T-helper 1 cell treated with Interleukin-12 subunit alpha and Interleukin-12 subunit beta and Interleukin-4 antibody, amounts not matched to agents 30 μg/mL and 1 μg/mL, for 36 hours (primary cell): ENCODE data around the gene DLGAP3.

Experiments used
- H3K27ac Mint-ChIP-seq: one replicate; pipeline ENCODE4 v1.8.0; 2021; ENCODE audit warnings: mild to moderate bottlenecking, mixed read lengths
- H3K27me3 Mint-ChIP-seq: one replicate; pipeline ENCODE4 v1.8.0; 2021; ENCODE audit warnings: low read depth, mixed read lengths
- H3K36me3 Mint-ChIP-seq: one replicate; pipeline ENCODE4 v1.8.0; 2021; ENCODE audit warnings: low read depth, mixed read lengths
- H3K4me1 Mint-ChIP-seq: one replicate; pipeline ENCODE4 v1.8.0; 2021; ENCODE audit warnings: low read depth, mixed read lengths
- H3K4me3 Mint-ChIP-seq: one replicate; pipeline ENCODE4 v1.8.0; 2021; ENCODE audit warnings: mild to moderate bottlenecking, moderate library complexity, mixed read lengths
- H3K9me3 Mint-ChIP-seq: one replicate; pipeline ENCODE4 v1.8.0; 2021; ENCODE audit warnings: mixed read lengths

Gene DLGAP3

DNA sequence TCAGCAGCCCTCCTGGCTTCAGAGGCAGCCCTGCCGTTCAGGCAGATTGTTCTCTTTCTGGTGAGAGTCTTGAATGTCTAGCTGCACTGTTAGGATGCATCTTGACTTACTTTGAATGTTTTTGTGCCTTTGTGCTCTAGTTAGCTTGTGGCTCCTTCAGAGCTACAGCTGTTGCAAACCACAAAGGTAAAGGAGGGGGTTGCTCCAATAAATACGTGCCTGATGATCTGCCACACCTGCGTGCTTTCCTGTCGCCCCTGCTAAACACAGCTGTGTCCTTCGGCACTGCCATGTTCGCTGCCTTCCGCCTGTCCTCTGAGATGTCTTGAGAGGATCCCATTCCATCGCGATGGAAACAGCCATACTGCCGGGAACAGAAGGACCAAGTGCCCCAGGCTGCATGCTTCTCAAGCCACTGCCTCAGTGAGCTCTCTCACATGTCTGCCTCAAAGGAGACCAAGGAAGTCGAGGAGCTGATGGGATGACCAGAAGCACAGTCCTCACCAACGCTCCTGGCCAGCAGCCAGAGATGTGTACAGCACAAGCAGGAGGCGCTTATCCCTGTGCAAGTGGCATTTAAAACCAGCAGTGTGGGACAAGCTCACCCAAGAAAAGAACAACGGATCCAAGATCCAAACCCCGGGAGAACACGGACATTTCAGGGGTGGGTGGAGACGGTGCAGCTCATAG is 57.9 kb downstream of the DLGAP3 start:
- Mint-ChIP-seq H3K36me3 (no peaks in the 10 kb centered on the region), H3K27me3 (peaks cover 54% of the 10 kb centered on the region), H3K4me3 (no peak overlapping the region), H3K9me3 (no peaks in the 10 kb centered on the region), H3K27ac (no peak overlapping the region), H3K4me1 (peaks cover 5% of the 10 kb centered on the region)

DNA sequence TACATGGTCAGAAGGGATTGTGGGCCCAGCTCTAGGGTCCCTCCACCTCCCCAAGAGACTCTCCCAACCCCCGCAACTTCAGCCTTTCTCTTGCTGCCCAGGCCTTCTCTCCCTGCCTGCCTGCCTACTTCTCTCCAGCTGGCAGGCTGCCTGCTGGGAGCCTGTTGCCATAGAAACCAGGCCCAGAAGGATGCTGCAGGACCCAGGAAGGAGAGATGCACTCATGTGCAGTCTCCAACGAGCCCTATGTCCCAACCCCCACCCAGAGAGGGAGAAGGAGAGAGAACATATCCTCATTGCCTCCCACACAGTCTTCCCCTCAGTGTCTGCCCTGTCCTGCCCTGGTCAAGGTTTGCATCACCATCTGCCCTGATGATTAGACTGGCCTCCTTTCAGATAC is 59.1 kb downstream of the DLGAP3 start:
- peaks cover 5% of the 10 kb centered on the region for H3K4me1 Mint-ChIP-seq
- no peak overlapping the region for H3K27ac Mint-ChIP-seq
- H3K27me3 Mint-ChIP-seq = peaks cover 45% of the 10 kb centered on the region
- H3K4me3 Mint-ChIP-seq = no peak overlapping the region
- no peaks in the 10 kb centered on the region for H3K36me3 Mint-ChIP-seq
- no peaks in the 10 kb centered on the region for H3K9me3 Mint-ChIP-seq

DNA sequence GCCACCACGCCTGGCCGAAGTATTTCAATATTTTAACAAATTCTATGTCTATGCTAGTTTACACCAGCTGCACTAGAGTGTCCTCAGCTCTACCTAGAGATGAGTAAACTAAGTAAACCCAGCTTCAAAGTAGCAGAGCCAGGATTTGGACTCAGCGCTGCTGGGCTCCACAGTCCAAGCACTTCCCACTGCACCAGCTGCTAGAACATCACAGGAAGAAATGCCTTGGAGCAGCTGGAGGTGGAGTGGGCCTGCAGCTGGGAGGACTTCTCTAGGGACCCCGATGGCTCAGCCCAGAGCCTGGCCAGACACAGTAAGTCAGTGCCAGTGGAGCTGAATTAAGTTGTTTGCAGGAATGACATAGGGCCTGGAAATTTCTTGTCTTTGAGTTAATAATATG is 59.7 kb downstream of the DLGAP3 start:
- no peak overlapping the region for H3K27ac Mint-ChIP-seq
- peaks cover 2% of the 10 kb centered on the region for H3K36me3 Mint-ChIP-seq
- no peak overlapping the region for H3K4me3 Mint-ChIP-seq
- H3K9me3 Mint-ChIP-seq = no peaks in the 10 kb centered on the region
- peaks cover 7% of the 10 kb centered on the region for H3K4me1 Mint-ChIP-seq
- H3K27me3 Mint-ChIP-seq = peaks cover 42% of the 10 kb centered on the region

DNA sequence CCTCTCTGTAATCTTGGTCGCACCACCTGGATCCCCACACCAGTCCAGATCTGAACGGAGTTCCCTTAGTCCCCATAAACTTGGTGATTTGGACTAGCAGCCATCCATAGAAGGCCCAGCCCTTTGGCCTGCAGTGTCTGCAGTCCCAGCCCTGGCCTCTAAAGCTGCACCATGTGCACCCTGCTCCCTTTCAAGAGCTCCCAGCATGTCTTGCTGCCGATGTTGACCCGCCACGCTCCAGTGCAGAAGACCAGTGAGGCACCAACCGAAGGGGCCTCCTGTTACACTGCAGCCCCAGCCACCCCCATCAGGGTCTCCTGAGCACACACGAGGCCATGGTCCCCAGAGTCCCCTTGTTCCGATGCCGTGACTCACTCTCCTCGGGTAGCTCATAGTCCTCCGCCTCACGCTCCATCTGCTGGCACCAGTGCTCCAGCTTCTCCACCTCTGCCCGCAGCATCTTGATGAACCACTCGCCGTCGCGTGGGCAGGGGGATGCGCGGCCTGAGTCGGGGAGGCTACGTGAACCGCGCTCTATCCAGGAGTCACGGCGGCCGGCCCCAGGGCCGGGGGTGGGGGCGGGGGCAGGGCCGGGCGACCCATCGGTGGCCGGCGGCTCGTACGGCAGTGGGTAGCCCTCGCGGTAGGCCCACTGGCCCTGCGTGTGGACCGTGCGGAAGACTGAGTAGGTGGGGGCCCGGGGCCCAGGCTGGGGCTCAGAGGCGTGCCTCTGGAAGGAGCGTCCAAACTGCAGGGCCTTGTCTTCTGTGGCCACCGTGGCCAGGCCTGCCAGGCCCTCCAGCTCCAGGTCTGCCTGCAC is 61.0 kb downstream of the DLGAP3 start:
- peaks cover 8% of the 10 kb centered on the region for H3K36me3 Mint-ChIP-seq
- H3K4me1 Mint-ChIP-seq = peaks cover 20% of the 10 kb centered on the region
- H3K9me3 Mint-ChIP-seq = no peaks in the 10 kb centered on the region
- H3K27ac Mint-ChIP-seq = peak overlapping the region; percentile 37
- H3K4me3 Mint-ChIP-seq = no peak overlapping the region
- H3K27me3 Mint-ChIP-seq = peaks cover 35% of the 10 kb centered on the region

DNA sequence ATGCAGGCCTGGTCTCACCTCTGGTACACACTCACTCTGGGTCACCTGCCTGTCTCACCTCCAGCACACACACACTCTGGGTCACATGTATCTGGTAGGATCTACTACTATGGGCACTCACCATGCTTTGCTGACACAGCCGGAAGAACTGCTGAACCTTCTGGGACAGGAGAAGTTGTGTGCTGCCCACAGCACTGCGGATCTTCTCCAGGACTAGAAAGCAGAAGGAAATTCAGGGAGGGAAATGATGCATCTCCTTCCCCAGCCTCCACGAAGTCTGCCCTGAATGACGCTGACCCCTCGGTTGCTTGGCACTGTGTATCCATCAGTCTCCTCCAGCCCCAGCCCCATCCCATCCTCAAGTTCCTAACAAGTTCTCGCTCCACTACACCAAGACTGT is 62.0 kb downstream of the DLGAP3 start:
- peaks cover 26% of the 10 kb centered on the region for H3K27me3 Mint-ChIP-seq
- peaks cover 8% of the 10 kb centered on the region for H3K36me3 Mint-ChIP-seq
- peak overlapping the region; percentile 45 for H3K27ac Mint-ChIP-seq
- H3K4me3 Mint-ChIP-seq = peak overlapping the region; percentile 57
- H3K4me1 Mint-ChIP-seq = peaks cover 29% of the 10 kb centered on the region
- no peaks in the 10 kb centered on the region for H3K9me3 Mint-ChIP-seq

DNA sequence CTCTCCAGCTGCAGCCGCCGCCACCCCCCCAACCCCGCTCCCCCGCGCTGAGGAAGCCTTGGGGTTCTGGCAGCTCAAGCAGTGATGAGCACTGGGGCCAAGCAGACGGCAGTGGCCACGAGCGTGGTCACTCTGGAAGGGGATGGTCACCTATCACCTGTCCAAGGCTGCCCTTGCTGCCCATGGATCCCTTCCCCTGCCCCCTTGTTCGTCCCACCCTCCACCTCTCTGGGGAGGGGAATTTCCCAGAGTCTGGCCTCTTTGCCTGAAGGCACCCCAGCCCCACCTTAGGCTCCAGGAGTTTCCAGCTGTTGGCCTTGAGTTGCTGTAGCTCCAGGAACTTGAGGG is 62.7 kb downstream of the DLGAP3 start:
- peaks cover 8% of the 10 kb centered on the region for H3K36me3 Mint-ChIP-seq
- H3K4me1 Mint-ChIP-seq = peaks cover 30% of the 10 kb centered on the region
- H3K27ac Mint-ChIP-seq = no peak overlapping the region
- no peaks in the 10 kb centered on the region for H3K9me3 Mint-ChIP-seq
- peak overlapping the region; percentile 82 for H3K4me3 Mint-ChIP-seq
- peaks cover 20% of the 10 kb centered on the region for H3K27me3 Mint-ChIP-seq

DNA sequence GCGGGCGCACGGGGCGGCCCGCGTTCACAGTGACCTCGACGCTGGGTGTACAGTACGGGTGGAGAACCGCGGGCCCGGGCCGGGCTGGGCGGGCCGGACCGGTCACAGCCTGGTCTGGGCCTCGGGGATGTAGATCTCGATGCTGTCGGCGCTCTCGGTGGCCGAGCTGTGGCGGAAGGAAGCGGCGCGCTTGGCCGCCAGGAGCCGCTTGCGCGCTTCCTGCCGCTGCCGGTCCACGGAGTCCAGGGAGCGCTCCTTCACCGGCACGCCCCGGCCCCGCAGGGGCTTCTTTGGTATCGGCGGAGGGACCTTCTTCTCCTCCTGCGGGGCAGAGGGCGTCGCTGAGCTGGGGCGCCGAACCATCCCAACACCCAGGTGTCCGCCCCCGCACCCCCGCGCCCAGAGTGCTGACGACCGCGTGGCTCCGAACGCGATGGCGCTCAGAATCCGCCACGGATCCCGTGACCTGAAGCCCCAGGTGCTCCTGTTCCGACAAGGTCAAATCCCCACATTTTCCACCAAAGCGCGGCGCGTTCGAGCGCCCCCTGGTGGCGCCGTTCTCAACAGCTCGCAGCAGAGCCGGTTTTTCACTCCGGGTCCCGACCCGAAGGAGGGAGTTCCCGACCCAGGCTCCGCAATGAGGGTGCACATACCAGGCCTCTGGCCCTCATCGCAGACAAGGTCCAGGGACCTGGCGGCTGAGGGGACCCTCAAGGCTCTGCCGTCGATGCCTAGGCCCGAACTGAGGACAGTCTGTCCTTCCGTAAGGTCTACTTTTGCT is 63.3 kb downstream of the DLGAP3 start:
- Mint-ChIP-seq H3K4me1 (peaks cover 30% of the 10 kb centered on the region), H3K36me3 (peaks cover 8% of the 10 kb centered on the region)

DNA sequence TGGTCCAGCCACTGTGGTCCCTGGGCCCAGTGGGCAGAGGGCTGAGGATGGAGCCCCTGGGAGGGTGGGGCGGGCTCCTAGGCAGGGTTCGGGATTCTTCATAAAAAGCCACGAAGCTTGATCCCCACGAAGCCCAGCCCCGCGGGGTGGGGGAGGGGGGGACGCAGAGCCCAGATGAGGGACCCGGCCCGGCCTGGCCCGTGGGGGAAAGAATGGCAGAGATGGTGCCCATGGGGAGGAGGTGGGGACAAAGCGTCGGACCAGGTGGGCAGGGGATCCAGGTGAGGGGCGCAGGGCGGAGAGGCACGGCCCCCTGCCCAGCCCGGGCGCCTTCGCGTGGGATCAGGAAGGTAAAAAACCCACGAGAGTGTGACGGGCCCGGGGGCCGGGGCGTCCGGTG is 63.9 kb downstream of the DLGAP3 start:
- Mint-ChIP-seq H3K27ac (no peak overlapping the region), H3K9me3 (no peaks in the 10 kb centered on the region), H3K4me1 (peaks cover 30% of the 10 kb centered on the region), H3K4me3 (no peak overlapping the region), H3K27me3 (peaks cover 11% of the 10 kb centered on the region), H3K36me3 (peaks cover 8% of the 10 kb centered on the region)

More for the DNA sequence above, 63.3 kb downstream of the DLGAP3 start:
- Mint-ChIP-seq H3K27ac (peak overlapping the region; percentile 76), H3K4me3 (peak overlapping the region; percentile 82), H3K9me3 (no peaks in the 10 kb centered on the region), H3K27me3 (peaks cover 14% of the 10 kb centered on the region)

DNA sequence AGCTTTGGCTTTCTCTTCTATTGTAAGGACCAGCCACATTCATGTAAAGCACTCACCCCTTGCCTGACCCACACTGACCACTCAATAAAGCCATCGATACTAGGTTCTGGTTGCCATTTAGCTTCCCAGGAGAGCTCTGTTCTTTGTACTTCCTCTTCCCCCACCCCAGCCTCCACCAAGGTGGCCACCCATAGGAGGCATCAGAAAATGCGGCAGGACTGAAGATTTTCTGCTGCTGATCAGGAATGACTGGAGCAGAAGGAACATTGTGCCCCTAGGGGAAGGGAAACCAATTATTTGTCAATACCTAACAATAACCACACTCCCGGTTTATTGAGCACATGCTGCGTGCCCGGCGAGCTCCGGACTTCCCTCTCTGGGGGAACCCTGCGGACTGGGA is 64.7 kb downstream of the DLGAP3 start:
- Mint-ChIP-seq H3K4me3 (peak overlapping the region; percentile 62), H3K36me3 (peaks cover 8% of the 10 kb centered on the region), H3K27me3 (peaks cover 11% of the 10 kb centered on the region), H3K9me3 (no peaks in the 10 kb centered on the region), H3K27ac (peak overlapping the region; percentile 82), H3K4me1 (peaks cover 37% of the 10 kb centered on the region)

DNA sequence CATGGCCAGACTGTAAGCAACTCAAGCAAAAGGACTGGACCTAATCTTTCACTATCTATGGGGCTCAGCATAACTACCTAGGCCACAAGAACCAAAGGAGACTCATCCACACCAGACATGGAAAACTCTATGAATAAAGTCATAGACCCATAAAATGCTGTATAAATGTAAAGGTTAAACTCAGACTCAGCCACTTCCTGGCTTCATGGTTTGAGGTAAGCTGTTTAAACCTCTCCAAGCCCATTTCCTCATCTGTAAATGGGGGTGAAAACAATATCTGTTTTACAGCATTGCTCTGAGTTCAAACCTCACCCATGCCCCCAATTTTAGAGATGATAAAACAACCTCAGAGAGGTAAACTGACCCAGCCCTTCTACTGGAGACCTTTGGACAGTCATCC is 65.9 kb downstream of the DLGAP3 start:
- Mint-ChIP-seq H3K27ac (peak overlapping the region; percentile 82), H3K4me3 (peak overlapping the region; percentile 62), H3K27me3 (peaks cover 11% of the 10 kb centered on the region), H3K36me3 (peaks cover 13% of the 10 kb centered on the region), H3K9me3 (no peaks in the 10 kb centered on the region), H3K4me1 (peaks cover 45% of the 10 kb centered on the region)

DNA sequence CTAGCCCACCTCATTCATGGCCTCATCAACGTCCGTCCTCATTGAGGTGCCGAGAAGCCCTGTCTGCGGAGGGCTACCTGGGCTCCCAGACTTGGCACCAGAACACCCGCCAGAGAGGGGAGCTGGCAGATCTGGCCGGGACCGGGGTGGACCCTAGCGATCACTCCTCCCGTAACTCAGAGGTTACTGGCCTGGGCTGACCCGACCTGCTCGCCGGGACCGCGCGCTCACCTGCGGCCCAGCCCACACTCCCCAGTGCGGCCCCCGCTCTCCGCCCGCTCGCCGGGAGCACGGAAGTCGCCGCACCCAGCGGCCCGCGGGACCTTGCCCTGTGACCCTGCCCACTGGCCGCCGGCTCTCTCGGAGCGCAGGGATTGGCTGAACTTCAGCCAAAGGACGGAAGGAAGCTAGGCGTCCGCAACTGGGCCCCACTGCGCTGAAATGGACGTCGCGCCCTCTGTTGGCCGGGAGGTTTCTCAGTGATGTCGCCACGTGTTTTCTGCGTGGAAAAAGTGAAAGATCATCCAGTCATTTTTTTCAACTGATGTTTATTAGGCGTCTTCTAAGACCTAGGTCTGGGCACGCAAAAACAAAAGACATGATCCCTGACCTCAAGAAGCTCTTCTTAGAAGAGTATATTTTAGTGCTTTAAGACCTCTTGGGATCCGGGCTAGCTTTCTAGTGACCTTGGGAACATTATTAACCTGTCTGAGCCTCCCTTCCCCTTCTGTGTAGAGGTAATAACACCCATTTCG is 69.8 kb downstream of the DLGAP3 start, which contains the start of gene SMIM12:
SMIM12 (minus strand) TSS at position 304 of the 755 bp plus-strand sequence. CDS start 3,772 bp downstream, outside the sequence.
- H3K4me3 Mint-ChIP-seq = peak within 1 kb of the TSS; percentile 100
- no peaks in the 10 kb centered on the region for H3K9me3 Mint-ChIP-seq
- peaks cover 15% of the 10 kb centered on the region for H3K36me3 Mint-ChIP-seq
- peaks cover 50% of the 10 kb centered on the region for H3K4me1 Mint-ChIP-seq
- no peaks in the 10 kb centered on the region for H3K27me3 Mint-ChIP-seq
- H3K27ac Mint-ChIP-seq = peak within 1 kb of the TSS; percentile 96

DNA sequence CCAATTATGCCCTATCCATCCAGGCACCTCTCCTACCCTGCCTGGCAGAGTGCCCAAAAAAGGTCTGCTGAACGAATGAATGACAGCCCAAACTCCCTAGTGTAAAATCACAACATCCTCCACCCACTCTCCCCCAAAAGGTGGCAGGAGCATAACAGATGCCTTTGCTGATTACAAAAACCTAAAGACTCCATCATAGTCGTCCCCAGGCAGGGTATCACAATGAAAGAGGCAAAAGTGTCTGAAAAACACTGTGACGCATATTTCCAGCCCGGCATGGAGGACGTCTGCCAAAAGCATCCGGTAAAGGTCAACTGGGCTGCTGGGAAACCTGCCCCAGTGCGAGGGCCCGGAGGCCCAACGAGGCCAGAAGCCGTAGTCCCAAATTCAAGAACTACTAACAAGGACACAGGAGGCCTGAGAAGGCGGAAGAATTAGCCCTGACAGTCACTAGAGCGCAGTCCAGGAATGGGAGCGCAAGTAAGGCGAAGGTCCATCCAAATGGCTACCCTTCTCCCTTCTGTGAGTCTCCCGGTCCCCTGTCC is 70.5 kb downstream of the DLGAP3 start:
- peaks cover 44% of the 10 kb centered on the region for H3K4me1 Mint-ChIP-seq
- no peaks in the 10 kb centered on the region for H3K9me3 Mint-ChIP-seq
- H3K27ac Mint-ChIP-seq = peak overlapping the region; percentile 96
- H3K4me3 Mint-ChIP-seq = peak overlapping the region; percentile 100
- H3K36me3 Mint-ChIP-seq = peaks cover 11% of the 10 kb centered on the region
- no peaks in the 10 kb centered on the region for H3K27me3 Mint-ChIP-seq

DNA sequence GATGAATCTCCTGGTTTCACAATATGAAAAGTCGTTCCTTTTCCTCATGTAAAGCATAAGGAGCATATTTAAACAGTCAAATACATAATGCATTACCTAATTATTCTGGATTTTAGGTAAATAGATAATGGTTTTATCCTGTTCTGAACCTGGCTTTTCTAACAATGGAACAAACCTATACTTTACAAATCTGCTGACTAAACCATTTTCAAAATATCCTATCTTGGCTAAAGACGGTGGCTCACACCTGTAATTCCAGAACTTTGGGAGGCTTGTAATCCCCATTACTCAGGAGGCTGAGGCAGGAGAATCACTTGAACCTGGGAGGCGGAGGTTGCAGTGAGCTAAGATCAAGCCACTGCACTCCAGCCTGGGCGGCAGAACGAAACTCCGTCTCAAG is 72.8 kb downstream of the DLGAP3 start:
- Mint-ChIP-seq H3K9me3 (no peaks in the 10 kb centered on the region), H3K27ac (peak overlapping the region; percentile 15), H3K4me3 (no peak overlapping the region), H3K4me1 (peaks cover 39% of the 10 kb centered on the region), H3K36me3 (peaks cover 20% of the 10 kb centered on the region), H3K27me3 (no peaks in the 10 kb centered on the region)
